Neural cell (in vitro differentiated cells): ENCODE results near the gene EPHA1. TPM values are rescaled to one million over a fixed set of nuclear protein-coding genes. Genes with fewer than 3 reads are reported as not detected.

Experiments used
- H2AFZ ChIP-seq: fragments of 200-600, 300-800 bp; sonication (generic), shearing (Covaris generic); 2 replicates; pipeline ENCODE4 v1.6.0; 2014; ENCODE audit warnings: low read depth, mild to moderate bottlenecking, antibody characterized with exemption, low read length, moderate library complexity
- H3F3A ChIP-seq: fragments of 200-600 bp; shearing (Covaris generic); 2 replicates; pipeline ENCODE4 v1.6.1; 2016; ENCODE audit warnings: mild to moderate bottlenecking, moderate library complexity, mixed read lengths, antibody characterized with exemption, low read length; ENCODE audit not compliant: insufficient read depth, poor library complexity, severe bottlenecking
- H3K27ac ChIP-seq: fragments of 200-600, 300-800 bp; sonication (generic), shearing (Covaris generic); 2 replicates; pipeline ENCODE4 v1.5.1; 2014; ENCODE audit warnings: mild to moderate bottlenecking, low read length, moderate library complexity
- H3K27me3 ChIP-seq: fragments of 300-800, 200-600 bp; sonication (generic), shearing (Covaris generic); 2 replicates; pipeline ENCODE4 v1.6.0; 2014; ENCODE audit warnings: mild to moderate bottlenecking, low read depth, low read length, moderate library complexity; ENCODE audit not compliant: insufficient read depth
- H3K36me3 ChIP-seq: fragments of 300-800, 200-600 bp; sonication (generic), shearing (Covaris generic); 2 replicates; pipeline ENCODE4 v1.5.1; 2014; ENCODE audit warnings: mild to moderate bottlenecking, antibody characterized with exemption, low read length, moderate library complexity; ENCODE audit not compliant: insufficient read depth
- H3K4me2 ChIP-seq: fragments of 300-800, 200-600 bp; sonication (generic), shearing (Covaris generic); 2 replicates; pipeline ENCODE4 v1.6.0; 2014; ENCODE audit warnings: mild to moderate bottlenecking, low read length
- H3K4me3 ChIP-seq: fragments of 300-800, 200-600 bp; sonication (generic), shearing (Covaris generic); 2 replicates; pipeline ENCODE4 v1.5.1; 2014; ENCODE audit warnings: mild to moderate bottlenecking, low read length, moderate library complexity
- H3K79me2 ChIP-seq: fragments of 200-600 bp; shearing (Covaris generic); replicated peaks from 2 replicates; pipeline ENCODE4 v1.6.0; 2014; ENCODE audit warnings: mild to moderate bottlenecking, low read length, moderate library complexity; ENCODE audit not compliant: insufficient read depth
- H3K9ac ChIP-seq: fragments of 300-800, 200-600 bp; sonication (generic), shearing (Covaris generic); 2 replicates; pipeline ENCODE4 v1.6.1; 2016; ENCODE audit warnings: mild to moderate bottlenecking, low read length, mixed read lengths
- H3K9me2 ChIP-seq: fragments of 200-600 bp; shearing (Covaris generic); 2 replicates; pipeline ENCODE4 v1.6.1; 2016; ENCODE audit warnings: mild to moderate bottlenecking, low read length, mixed read lengths; ENCODE audit not compliant: insufficient read depth
- H3K9me3 ChIP-seq: fragments of 200-600, 300-800 bp; sonication (generic), shearing (Covaris generic); 2 replicates; pipeline ENCODE4 v1.6.1; 2016; ENCODE audit warnings: mild to moderate bottlenecking, mixed run types, low read length, moderate library complexity, mixed read lengths
- H4K20me1 ChIP-seq: fragments of 200-600 bp; shearing (Covaris generic); 2 replicates; pipeline ENCODE4 v1.6.1; 2016; ENCODE audit warnings: mild to moderate bottlenecking, mixed run types; ENCODE audit not compliant: insufficient read depth
- CTCF ChIP-seq: fragments of 450-650 bp; IDR thresholded peaks from 2 replicates; pipeline ENCODE4 v1.5.1; 2014; ENCODE audit warnings: antibody characterized with exemption, mild to moderate bottlenecking, moderate library complexity; ENCODE audit not compliant: poor library complexity, severe bottlenecking
- EP300 ChIP-seq: fragments of 450-650 bp; conservative IDR thresholded peaks from 2 replicates; pipeline ENCODE4 v1.6.1; 2014; ENCODE audit warnings: antibody characterized with exemption, mild to moderate bottlenecking, moderate library complexity; ENCODE audit not compliant: poor library complexity, severe bottlenecking
- EZH2 ChIP-seq: fragments of 200-600, 300-800 bp; shearing (Covaris generic), sonication (generic); IDR thresholded peaks from 2 replicates; pipeline ENCODE4 v1.6.1; 2014; ENCODE audit warnings: antibody characterized with exemption, low read length, borderline replicate concordance, mild to moderate bottlenecking; ENCODE audit not compliant: insufficient read depth, poor library complexity, severe bottlenecking
- MXI1 ChIP-seq: fragments of 450-650 bp; conservative IDR thresholded peaks from 2 replicates; pipeline ENCODE4 v1.6.1; 2014; ENCODE audit warnings: antibody characterized with exemption, mild to moderate bottlenecking; ENCODE audit not compliant: poor library complexity, severe bottlenecking
- POLR2AphosphoS5 ChIP-seq: IDR thresholded peaks from 2 replicates; pipeline ENCODE4 v1.6.1; 2012
- RAD21 ChIP-seq: fragments of 450-650 bp; conservative IDR thresholded peaks from 2 replicates; pipeline ENCODE4 v1.6.1; 2014; ENCODE audit warnings: antibody characterized with exemption, mild to moderate bottlenecking, moderate library complexity
- REST ChIP-seq: IDR thresholded peaks from 2 replicates; pipeline ENCODE4 v1.6.1; 2012; ENCODE audit warnings: borderline replicate concordance
- SMC3 ChIP-seq: fragments of 450-650 bp; conservative IDR thresholded peaks from 2 replicates; pipeline ENCODE4 v1.6.1; 2014; ENCODE audit warnings: antibody characterized with exemption, mild to moderate bottlenecking, moderate library complexity; ENCODE audit not compliant: poor library complexity
- TAF1 ChIP-seq: IDR thresholded peaks from 2 replicates; pipeline ENCODE4 v1.6.1; 2012; ENCODE audit warnings: low read depth
- polyA plus RNA-seq: library from polyadenylated mRNA; depleted of rRNA; stranded (reverse); fragments of >200 nt; gene quantifications from 2 replicates; pipeline ENCODE4 v1.2.3, GENCODE V29; 2014

Gene EPHA1
- polyA plus RNA-seq, 1 donor from 2014 or later: not detected

DNA sequence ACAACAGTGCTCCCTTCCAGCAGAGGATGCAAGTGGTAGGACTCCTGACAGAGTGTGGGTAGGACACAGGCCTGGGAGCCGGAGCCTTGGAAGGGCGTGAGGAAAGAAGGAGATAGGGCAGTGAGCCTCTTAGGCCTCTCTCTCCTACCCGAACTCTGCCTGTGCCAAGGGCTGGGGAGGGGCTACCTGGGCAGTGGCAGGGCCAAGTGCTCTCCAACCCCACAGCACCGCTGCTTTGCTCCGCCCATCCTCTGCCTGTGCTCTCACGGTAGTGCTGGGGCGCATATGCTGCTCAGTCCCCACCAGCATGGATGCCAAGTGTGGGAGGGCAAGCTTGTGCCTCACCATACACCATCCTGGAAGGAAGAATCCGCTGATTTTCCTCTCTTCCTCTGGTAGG, 53.7 kb downstream of the EPHA1 start:
- H3K36me3 ChIP-seq: no peaks in the 10 kb centered on the region
- H4K20me1 ChIP-seq: no peaks in the 10 kb centered on the region
- H3K4me3 ChIP-seq: no peak overlapping the region
- no peaks in the 10 kb centered on the region for H3K79me2 ChIP-seq
- TF ChIP-seq RAD21: no peak
- TF ChIP-seq MXI1: no peak
- TF ChIP-seq TAF1: no peak
- TF ChIP-seq EZH2: no peak
- TF ChIP-seq REST: no peak
- TF ChIP-seq EP300: no peak
- H3K27me3 ChIP-seq: no peaks in the 10 kb centered on the region
- H2AFZ ChIP-seq: no peak overlapping the region
- no peak overlapping the region for H3K27ac ChIP-seq
- no peaks in the 10 kb centered on the region for H3K9me3 ChIP-seq
- H3K4me2 ChIP-seq: no peak overlapping the region
- H3F3A ChIP-seq: no peaks in the 10 kb centered on the region
- no peaks in the 10 kb centered on the region for H3K9me2 ChIP-seq
- H3K9ac ChIP-seq: no peak overlapping the region

DNA sequence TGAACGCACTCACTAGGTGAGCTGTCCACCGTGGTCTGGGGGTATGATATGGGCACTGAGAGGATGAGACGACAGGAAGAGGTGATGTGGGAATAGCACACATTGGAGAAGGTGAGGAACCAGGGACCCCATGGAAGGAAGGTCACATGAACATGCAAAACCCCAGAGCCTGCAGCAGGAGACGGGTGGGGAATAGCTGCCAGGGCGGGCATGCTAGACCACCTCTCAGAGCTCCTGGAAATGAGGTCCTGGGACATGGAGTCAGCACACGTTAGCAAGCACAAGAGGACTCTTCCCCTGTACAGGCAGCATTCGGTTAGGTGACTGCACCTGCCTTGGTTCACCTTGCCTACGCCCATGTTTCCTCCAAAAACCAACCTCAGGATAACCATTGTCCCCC, 54.3 kb downstream of the EPHA1 start:
- Histone ChIP-seq H3K27me3 (no peaks in the 10 kb centered on the region), H3K36me3 (no peaks in the 10 kb centered on the region), H3K79me2 (no peaks in the 10 kb centered on the region), H3K4me3 (no peak overlapping the region), H3K27ac (no peak overlapping the region), H2AFZ (no peak overlapping the region), H3K4me2 (no peak overlapping the region), H3F3A (no peaks in the 10 kb centered on the region), H3K9ac (no peak overlapping the region), H3K9me3 (no peaks in the 10 kb centered on the region), H4K20me1 (no peaks in the 10 kb centered on the region), H3K9me2 (no peaks in the 10 kb centered on the region)
- TF ChIP-seq EP300: no peak
- no peak for TF ChIP-seq TAF1
- TF ChIP-seq CTCF: no peak
- TF ChIP-seq EZH2: no peak
- TF ChIP-seq RAD21: no peak
- TF ChIP-seq MXI1: no peak
- no peak for TF ChIP-seq REST
- no peak for TF ChIP-seq POLR2AphosphoS5
- no peak for TF ChIP-seq SMC3
